ENCODE results near the gene THAP3. TPM values are rescaled to one million over a fixed set of nuclear protein-coding genes. Genes with fewer than 3 reads are reported as not detected.
A peak's percentile ranks its signal among the peaks of the same experiment; 100 is the strongest.

THAP3 gene, protein sequence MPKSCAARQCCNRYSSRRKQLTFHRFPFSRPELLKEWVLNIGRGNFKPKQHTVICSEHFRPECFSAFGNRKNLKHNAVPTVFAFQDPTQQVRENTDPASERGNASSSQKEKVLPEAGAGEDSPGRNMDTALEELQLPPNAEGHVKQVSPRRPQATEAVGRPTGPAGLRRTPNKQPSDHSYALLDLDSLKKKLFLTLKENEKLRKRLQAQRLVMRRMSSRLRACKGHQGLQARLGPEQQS
- polyA plus RNA-seq (51.5 and 67.0 TPM in 2 replicates), polyA minus RNA-seq (35.1 and 36.1 TPM in 2 replicates)

DNA sequence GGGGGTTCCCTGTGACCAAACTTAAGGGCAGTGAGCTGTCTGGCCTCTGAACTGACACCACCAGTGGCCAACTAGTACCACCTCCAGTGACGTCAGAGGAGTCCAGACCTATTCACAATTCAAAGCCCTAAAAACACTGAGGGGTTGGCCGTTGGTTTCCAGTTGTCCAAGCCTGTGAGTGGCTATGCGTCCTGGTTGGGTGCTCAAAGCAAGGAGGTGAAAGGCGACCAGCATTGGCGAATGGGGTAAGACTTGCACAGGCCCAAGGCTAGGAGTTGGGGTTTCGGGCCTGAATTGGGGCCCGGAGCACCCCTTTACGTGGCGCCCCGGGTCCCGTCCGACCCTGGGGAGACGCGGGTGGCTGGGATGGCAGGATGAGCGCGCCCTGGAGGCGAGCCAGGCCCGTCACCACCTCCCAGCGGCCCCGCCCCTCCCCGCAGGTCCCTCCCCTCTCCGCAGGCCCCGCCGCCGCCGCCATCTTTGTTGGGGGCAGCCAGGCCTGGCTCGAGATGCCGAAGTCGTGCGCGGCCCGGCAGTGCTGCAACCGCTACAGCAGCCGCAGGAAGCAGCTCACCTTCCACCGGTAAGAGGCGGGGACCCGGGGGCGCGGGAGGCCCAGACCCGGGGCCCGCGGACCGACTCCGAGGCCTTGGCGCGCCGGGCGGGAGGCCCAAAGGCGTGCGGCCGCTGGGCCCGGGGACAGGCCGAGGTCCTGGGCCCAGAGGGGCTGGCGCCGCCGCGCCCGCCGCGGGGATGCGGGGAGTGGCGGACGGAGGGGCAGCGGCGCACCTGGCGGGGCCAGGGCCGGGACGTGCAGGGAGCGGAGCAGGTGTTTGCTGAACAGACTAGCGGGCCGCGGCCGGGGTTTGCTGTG lies at the start of gene THAP3:
Gene THAP3, plus strand, starts transcription at position 159 of the 874 bp plus-strand sequence. Its CDS starts 351 bp downstream, at position 510.
- H3F3A ChIP-seq (ENCODE audit: insufficient read depth, low read length, poor library complexity, severe bottlenecking) = no peaks in the 10 kb centered on the region
- peak within 1 kb of the TSS; percentile 48 for H3K27ac ChIP-seq (ENCODE audit: low read length)
- H3K4me2 ChIP-seq (ENCODE audit: low read length) = peak within 1 kb of the TSS; percentile 59
- peak within 1 kb of the TSS; percentile 94 for H3K4me3 ChIP-seq (ENCODE audit: low read length)
- no peaks in the 10 kb centered on the region for H3K36me3 ChIP-seq (ENCODE audit: insufficient read depth, low read length)
- H3K79me2 ChIP-seq (replicated peaks; ENCODE audit: insufficient read depth, low read length) = peaks cover 17% of the 10 kb centered on the region
- H3K27me3 ChIP-seq (ENCODE audit: insufficient read depth, low read depth, low read length) = no peaks in the 10 kb centered on the region
- H4K20me1 ChIP-seq (ENCODE audit: insufficient read depth) = no peaks in the 10 kb centered on the region
- TF ChIP-seq, protein P1, sequence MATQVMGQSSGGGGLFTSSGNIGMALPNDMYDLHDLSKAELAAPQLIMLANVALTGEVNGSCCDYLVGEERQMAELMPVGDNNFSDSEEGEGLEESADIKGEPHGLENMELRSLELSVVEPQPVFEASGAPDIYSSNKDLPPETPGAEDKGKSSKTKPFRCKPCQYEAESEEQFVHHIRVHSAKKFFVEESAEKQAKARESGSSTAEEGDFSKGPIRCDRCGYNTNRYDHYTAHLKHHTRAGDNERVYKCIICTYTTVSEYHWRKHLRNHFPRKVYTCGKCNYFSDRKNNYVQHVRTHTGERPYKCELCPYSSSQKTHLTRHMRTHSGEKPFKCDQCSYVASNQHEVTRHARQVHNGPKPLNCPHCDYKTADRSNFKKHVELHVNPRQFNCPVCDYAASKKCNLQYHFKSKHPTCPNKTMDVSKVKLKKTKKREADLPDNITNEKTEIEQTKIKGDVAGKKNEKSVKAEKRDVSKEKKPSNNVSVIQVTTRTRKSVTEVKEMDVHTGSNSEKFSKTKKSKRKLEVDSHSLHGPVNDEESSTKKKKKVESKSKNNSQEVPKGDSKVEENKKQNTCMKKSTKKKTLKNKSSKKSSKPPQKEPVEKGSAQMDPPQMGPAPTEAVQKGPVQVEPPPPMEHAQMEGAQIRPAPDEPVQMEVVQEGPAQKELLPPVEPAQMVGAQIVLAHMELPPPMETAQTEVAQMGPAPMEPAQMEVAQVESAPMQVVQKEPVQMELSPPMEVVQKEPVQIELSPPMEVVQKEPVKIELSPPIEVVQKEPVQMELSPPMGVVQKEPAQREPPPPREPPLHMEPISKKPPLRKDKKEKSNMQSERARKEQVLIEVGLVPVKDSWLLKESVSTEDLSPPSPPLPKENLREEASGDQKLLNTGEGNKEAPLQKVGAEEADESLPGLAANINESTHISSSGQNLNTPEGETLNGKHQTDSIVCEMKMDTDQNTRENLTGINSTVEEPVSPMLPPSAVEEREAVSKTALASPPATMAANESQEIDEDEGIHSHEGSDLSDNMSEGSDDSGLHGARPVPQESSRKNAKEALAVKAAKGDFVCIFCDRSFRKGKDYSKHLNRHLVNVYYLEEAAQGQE (IDR thresholded peaks at IDR 0.05; ENCODE audit: borderline replicate concordance) = no peak
- TF ChIP-seq SMC3 (conservative IDR thresholded peaks at IDR 0.05; ENCODE audit: poor library complexity) (peak; percentile 47), POLR2AphosphoS5 (IDR thresholded peaks at IDR 0.05) (peak; percentile 79), MXI1 (conservative IDR thresholded peaks at IDR 0.05; ENCODE audit: poor library complexity, severe bottlenecking) (peak; percentile 72), EP300 (conservative IDR thresholded peaks at IDR 0.05; ENCODE audit: poor library complexity, severe bottlenecking) (no peak), EZH2 (IDR thresholded peaks at IDR 0.05; ENCODE audit: borderline replicate concordance, insufficient read depth, low read length, poor library complexity, severe bottlenecking) (no peak), RAD21 (conservative IDR thresholded peaks at IDR 0.05) (peak; percentile 32)
- TF ChIP-seq, protein P2, sequence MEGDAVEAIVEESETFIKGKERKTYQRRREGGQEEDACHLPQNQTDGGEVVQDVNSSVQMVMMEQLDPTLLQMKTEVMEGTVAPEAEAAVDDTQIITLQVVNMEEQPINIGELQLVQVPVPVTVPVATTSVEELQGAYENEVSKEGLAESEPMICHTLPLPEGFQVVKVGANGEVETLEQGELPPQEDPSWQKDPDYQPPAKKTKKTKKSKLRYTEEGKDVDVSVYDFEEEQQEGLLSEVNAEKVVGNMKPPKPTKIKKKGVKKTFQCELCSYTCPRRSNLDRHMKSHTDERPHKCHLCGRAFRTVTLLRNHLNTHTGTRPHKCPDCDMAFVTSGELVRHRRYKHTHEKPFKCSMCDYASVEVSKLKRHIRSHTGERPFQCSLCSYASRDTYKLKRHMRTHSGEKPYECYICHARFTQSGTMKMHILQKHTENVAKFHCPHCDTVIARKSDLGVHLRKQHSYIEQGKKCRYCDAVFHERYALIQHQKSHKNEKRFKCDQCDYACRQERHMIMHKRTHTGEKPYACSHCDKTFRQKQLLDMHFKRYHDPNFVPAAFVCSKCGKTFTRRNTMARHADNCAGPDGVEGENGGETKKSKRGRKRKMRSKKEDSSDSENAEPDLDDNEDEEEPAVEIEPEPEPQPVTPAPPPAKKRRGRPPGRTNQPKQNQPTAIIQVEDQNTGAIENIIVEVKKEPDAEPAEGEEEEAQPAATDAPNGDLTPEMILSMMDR (IDR thresholded peaks at IDR 0.05; ENCODE audit: poor library complexity, severe bottlenecking) = peak; percentile 66
- H2AFZ ChIP-seq (ENCODE audit: low read depth, low read length) = peak within 1 kb of the TSS; percentile 45
- no peaks in the 10 kb centered on the region for H3K9me2 ChIP-seq (ENCODE audit: insufficient read depth, low read length)
- H3K9me3 ChIP-seq (ENCODE audit: low read length) = no peaks in the 10 kb centered on the region
- peak within 1 kb of the TSS; percentile 83 for H3K9ac ChIP-seq (ENCODE audit: low read length)

DNA sequence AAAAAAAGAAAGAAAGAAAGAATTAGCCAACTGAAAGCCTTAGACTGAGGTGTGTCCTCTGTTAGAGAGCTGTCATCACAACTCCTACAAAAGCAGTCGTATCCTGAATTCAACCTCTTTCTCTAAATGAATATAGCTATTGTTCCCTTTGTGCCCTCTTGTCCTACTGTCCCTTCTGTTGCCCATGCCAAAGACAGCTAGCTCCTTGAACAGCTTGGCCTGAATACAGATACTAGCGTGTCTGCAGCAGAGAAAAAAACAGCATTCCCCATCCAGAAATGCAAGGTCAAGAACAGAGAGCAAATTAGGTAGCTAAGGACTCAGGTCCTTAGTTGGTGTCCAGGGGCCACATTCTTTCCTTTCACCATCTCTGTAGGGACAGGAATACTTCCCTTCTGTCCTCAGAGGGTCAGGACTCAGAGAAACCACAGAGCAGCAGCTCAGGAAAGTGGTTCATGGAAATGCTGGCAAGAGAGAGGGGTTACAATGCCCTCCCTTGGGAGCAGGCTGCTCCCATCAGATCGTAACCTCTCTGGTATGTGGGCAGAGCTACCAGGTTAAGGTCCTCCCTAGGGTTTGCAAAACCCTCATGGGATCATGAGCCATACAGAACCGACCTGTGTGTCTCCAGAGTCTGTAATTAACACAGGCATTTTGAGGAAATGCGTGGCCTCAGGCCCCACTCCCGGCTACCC lies 46.7 kb upstream of the THAP3 start:
- TF ChIP-seq EZH2 (IDR thresholded peaks at IDR 0.05; ENCODE audit: borderline replicate concordance, insufficient read depth, low read length, poor library complexity, severe bottlenecking) (no peak), MXI1 (conservative IDR thresholded peaks at IDR 0.05; ENCODE audit: poor library complexity, severe bottlenecking) (no peak), EP300 (conservative IDR thresholded peaks at IDR 0.05; ENCODE audit: poor library complexity, severe bottlenecking) (no peak), RAD21 (conservative IDR thresholded peaks at IDR 0.05) (no peak), SMC3 (conservative IDR thresholded peaks at IDR 0.05; ENCODE audit: poor library complexity) (no peak)
- TF ChIP-seq, protein P2 (IDR thresholded peaks at IDR 0.05; ENCODE audit: poor library complexity, severe bottlenecking) = no peak
- H3K4me3 ChIP-seq (ENCODE audit: low read length) = no peak overlapping the region
- no peaks in the 10 kb centered on the region for H4K20me1 ChIP-seq (ENCODE audit: insufficient read depth)
- no peak overlapping the region for H2AFZ ChIP-seq (ENCODE audit: low read depth, low read length)
- H3K36me3 ChIP-seq (ENCODE audit: insufficient read depth, low read length) = no peaks in the 10 kb centered on the region
- peaks cover 17% of the 10 kb centered on the region for H3K79me2 ChIP-seq (replicated peaks; ENCODE audit: insufficient read depth, low read length)
- H3K27ac ChIP-seq (ENCODE audit: low read length) = no peak overlapping the region
- H3K9ac ChIP-seq (ENCODE audit: low read length) = no peak overlapping the region
- no peaks in the 10 kb centered on the region for H3F3A ChIP-seq (ENCODE audit: insufficient read depth, low read length, poor library complexity, severe bottlenecking)
- H3K9me3 ChIP-seq (ENCODE audit: low read length) = no peaks in the 10 kb centered on the region
- no peaks in the 10 kb centered on the region for H3K9me2 ChIP-seq (ENCODE audit: insufficient read depth, low read length)
- H3K4me2 ChIP-seq (ENCODE audit: low read length) = no peak overlapping the region
- no peaks in the 10 kb centered on the region for H3K27me3 ChIP-seq (ENCODE audit: insufficient read depth, low read depth, low read length)
